ENCODE measurements around the gene PTX4.

Gene PTX4

DNA sequence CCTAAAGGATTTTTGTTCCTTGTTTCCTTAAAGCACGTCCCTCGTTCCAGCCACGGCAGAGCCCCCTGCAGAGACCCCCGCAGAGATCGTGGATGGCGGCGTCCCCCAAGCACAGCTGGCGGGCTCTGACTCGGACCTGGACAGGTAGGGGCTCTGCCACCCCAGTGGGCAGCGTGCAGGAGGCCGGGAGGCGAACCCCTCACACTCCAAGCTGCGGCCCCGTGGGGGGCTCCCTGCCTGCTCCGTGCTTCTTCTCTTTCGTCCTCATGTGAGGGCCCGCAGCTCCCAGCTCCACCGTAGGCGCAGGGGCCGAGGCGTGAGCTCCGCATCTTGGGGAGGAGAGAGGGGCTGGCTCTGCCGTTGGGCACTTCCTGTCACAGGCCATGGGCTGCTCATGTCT lies 12.9 kb upstream of the PTX4 start:
- Histone ChIP-seq H3K27me3 (replicated peaks; ENCODE audit: control insufficient read depth, insufficient read depth, low read length) (no peaks in the 10 kb centered on the region), H3K36me3 (ENCODE audit: control insufficient read depth, insufficient read depth, low read length) (peaks cover 31% of the 10 kb centered on the region), H3K4me3 (replicated peaks; ENCODE audit: low read depth, low read length) (no peak overlapping the region)
- TF ChIP-seq, protein P1, sequence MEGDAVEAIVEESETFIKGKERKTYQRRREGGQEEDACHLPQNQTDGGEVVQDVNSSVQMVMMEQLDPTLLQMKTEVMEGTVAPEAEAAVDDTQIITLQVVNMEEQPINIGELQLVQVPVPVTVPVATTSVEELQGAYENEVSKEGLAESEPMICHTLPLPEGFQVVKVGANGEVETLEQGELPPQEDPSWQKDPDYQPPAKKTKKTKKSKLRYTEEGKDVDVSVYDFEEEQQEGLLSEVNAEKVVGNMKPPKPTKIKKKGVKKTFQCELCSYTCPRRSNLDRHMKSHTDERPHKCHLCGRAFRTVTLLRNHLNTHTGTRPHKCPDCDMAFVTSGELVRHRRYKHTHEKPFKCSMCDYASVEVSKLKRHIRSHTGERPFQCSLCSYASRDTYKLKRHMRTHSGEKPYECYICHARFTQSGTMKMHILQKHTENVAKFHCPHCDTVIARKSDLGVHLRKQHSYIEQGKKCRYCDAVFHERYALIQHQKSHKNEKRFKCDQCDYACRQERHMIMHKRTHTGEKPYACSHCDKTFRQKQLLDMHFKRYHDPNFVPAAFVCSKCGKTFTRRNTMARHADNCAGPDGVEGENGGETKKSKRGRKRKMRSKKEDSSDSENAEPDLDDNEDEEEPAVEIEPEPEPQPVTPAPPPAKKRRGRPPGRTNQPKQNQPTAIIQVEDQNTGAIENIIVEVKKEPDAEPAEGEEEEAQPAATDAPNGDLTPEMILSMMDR (IDR thresholded peaks at IDR 0.05; ENCODE audit: insufficient read depth, low read length, poor library complexity, severe bottlenecking), result no peak
- DNase-seq (ENCODE audit: extremely low read depth, insufficient read length), result no peak

DNA sequence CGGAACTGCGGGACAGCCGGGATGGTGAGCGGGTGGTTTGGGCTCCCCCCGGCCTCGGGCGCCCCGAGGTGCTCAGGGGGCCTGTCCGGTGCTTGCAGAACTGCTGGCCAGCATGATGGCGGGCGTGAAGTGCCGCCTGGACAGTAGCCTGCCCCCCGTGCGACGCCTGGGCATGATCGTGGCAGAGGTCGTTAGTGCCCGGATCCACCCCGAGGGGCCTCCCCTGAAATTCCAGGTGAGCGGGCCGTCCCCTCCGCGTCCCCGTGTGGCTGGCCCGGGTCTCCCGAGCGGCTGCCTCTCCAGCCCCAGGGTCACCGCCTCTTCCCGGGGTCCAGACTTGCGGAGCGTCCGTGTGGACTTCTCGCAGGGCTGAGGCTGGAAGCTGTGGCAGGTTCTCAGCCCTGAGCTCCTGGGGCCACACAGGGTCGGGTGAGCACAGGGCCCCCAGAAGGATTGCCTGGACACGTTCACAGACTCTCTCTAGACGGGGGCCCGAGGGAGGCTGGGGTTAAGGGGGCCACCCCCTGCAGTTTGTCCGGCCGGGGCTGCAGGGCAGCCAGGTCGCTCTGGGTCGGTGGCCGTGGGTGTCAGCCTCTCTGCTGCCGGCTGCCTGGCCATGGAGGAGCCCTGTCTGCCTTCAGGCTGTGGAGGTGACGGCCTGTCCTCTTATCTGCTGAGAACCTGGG lies 11.9 kb upstream of the PTX4 start:
- Histone ChIP-seq H3K27me3 (replicated peaks; ENCODE audit: control insufficient read depth, insufficient read depth, low read length) (no peaks in the 10 kb centered on the region), H3K4me3 (replicated peaks; ENCODE audit: low read depth, low read length) (no peak overlapping the region), H3K36me3 (ENCODE audit: control insufficient read depth, insufficient read depth, low read length) (peaks cover 33% of the 10 kb centered on the region)
- DNase-seq (ENCODE audit: extremely low read depth, insufficient read length), result no peak
- TF ChIP-seq, protein P1 (IDR thresholded peaks at IDR 0.05; ENCODE audit: insufficient read depth, low read length, poor library complexity, severe bottlenecking), result no peak

DNA sequence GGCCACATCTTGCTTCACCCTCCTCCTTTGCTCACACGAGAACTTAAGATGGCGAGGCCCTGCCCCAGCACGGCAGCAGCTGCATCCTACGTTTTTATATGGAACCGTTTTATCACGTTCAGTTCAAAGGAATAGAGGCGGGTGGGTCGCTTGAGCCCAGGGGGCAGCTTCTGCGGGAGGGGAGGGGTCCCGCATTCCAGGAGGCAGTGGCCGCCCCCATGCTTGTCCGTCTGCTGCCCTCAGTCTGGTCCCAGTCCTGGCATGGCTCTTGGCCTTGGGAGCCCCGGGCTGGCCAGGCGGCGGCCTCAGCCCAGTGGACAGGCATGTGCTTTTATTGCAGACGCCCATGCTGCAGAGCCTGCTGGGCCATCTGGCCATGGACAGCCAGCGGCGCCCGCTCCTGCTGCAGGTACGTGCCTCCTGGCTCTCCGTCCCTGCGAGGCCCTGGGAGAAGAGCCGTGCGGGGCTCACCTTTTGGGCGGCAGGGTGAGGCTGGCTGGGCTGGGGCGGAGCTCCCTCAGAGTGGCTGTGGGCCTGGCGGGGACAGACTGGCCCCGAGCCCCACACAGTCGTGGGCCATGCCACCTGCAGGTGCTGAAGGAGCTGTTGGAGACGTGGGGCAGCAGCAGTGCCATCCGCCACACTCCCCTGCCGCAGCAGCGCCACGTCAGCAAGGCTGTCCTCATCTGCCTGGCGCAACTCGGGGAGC lies 11.2 kb upstream of the PTX4 start:
- TF ChIP-seq, protein P1 (IDR thresholded peaks at IDR 0.05; ENCODE audit: insufficient read depth, low read length, poor library complexity, severe bottlenecking), result no peak
- H3K36me3 ChIP-seq (ENCODE audit: control insufficient read depth, insufficient read depth, low read length), result peaks cover 32% of the 10 kb centered on the region
- DNase-seq (ENCODE audit: extremely low read depth, insufficient read length), result no peak
- no peaks in the 10 kb centered on the region for H3K27me3 ChIP-seq (replicated peaks; ENCODE audit: control insufficient read depth, insufficient read depth, low read length)
- no peak overlapping the region for H3K4me3 ChIP-seq (replicated peaks; ENCODE audit: low read depth, low read length)

- no peak for DNase-seq (ENCODE audit: extremely low read depth, insufficient read length)
- TF ChIP-seq, protein P1 (IDR thresholded peaks at IDR 0.05; ENCODE audit: insufficient read depth, low read length, poor library complexity, severe bottlenecking), result no peak
- no peaks in the 10 kb centered on the region for H3K27me3 ChIP-seq (replicated peaks; ENCODE audit: control insufficient read depth, insufficient read depth, low read length)
- no peak overlapping the region for H3K4me3 ChIP-seq (replicated peaks; ENCODE audit: low read depth, low read length)
- peaks cover 37% of the 10 kb centered on the region for H3K36me3 ChIP-seq (ENCODE audit: control insufficient read depth, insufficient read depth, low read length)
These were observed 10.3 kb upstream of the PTX4 start for GRCh38 chr16:1498899-1499676.

GRCh38 chr16:1497014-1497598 lies 8.4 kb upstream of the PTX4 start:
- Histone ChIP-seq H3K4me3 (replicated peaks; ENCODE audit: low read depth, low read length) (no peak overlapping the region), H3K27me3 (replicated peaks; ENCODE audit: control insufficient read depth, insufficient read depth, low read length) (no peaks in the 10 kb centered on the region), H3K36me3 (ENCODE audit: control insufficient read depth, insufficient read depth, low read length) (peaks cover 26% of the 10 kb centered on the region)
- TF ChIP-seq, protein P1 (IDR thresholded peaks at IDR 0.05; ENCODE audit: insufficient read depth, low read length, poor library complexity, severe bottlenecking), result no peak
- no peak for DNase-seq (ENCODE audit: extremely low read depth, insufficient read length)
